Sciatic nerve (tissue), 2 donors: ENCODE results near the gene RASGEF1B. TPM values are rescaled to one million over a fixed set of nuclear protein-coding genes. Genes with fewer than 3 reads are reported as not detected.

Experiments used
- ATAC-seq: fragments of 200-7000 bp; cut with Tn5 transposase; one replicate; pipeline ENCODE4 v1.9.1; 2020; ENCODE audit warnings: mild to moderate bottlenecking, moderate library complexity
- DNase-seq: peaks from one replicate; pipeline ENCODE4 v3.0.0-alpha.2; 2020; ENCODE audit warnings: low spot score
- intact Hi-C: fragments of 100-400 bp; cut with DNase I; formaldehyde crosslinking; loops from one replicate; pipeline ENCODE4 v1.14.2; 2022
- total RNA-seq: library from RNA; stranded (reverse); fragmentation: NEBNext Ultra II Directional; extraction: Animal tissue kit (Norgen Biotek cat#: 25700); gene quantifications from one replicate; pipeline ENCODE4 v1.2.1, GENCODE V29; 2021
- donor health status: DM: no; HTN: no; CAD: no.
- donor health status: DM: no; HTN: no; CAD: no.

The RASGEF1B gene
- total RNA-seq, 1 donor from 2014 or later, result 27.0 TPM

DNA sequence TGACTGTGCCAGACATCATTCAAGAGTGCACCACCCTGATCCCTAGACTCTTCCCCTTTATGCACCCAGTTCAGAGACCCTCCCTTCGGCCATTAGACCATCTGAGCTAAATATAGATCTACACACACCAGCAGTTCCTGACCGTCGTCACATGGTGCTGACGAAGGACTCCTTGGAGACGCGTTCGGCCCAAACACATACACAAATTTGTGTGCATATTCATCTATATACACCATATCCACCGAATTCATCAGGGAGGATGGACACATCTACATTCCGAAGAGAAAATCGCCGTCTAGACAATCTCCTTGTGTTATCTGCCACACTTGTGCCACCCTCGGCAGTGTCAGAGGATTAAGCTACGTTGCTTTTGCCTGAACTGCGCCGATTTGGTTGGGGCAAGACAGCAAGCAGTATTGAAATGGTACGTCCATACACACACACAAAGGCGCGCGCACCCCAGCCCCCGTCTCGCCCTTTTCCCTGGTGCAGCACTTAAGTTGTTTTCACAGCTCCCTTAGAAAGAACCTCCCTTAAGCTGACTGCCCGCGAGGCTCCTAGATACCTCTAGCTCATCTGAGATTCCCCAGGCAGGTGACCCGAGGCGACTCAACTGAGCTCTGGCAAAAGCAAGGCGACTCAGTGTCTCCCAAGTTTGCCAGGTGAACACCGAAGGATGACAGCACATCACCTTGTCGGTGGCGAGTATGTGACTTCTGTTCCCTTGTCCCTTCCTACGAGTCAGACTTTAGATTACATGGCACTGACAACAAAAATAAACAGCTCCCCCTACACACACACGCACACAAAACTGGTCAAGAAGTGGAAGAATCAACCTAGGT lies 1.0 kb downstream of the RASGEF1B start:
- intact Hi-C loops, result no loop called here
- ATAC-seq, result peak; percentile 74

DNA sequence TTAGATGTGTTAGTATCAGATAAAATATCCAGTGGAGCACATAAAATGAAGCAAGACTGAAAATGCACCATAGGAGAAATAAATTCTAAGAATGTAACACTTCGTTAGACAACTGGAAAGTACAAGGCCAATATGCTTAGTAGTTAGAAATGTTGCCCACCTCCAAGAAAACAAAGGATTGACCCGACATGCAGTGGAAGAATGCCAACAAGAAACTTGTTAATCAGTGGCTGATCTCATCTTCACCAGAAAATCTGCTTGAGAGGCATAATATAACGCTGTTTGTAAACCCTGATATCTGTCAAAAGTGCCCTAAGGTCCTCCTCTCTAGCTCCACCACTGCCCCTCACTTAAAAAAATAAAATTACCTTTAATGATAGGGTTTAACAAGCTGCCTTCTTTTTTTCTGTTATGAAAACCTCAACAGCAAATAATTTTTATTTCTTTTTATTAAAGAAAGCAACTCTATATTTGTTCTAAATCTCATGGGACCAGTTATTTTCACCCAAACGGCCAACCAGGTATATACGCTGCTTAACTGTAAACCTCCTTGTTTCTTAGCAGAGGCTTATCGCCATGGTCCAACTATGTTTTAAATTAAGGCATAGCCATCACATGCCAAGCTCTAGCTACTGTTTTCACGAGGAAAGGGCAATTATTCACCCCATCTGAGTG lies 1.8 kb downstream of the RASGEF1B start:
- intact Hi-C loops, result no loop called here
- ATAC-seq (no peak), DNase-seq (no peak)

More for the DNA sequence above, 1.0 kb downstream of the RASGEF1B start:
- peak; percentile 67 for DNase-seq

DNA sequence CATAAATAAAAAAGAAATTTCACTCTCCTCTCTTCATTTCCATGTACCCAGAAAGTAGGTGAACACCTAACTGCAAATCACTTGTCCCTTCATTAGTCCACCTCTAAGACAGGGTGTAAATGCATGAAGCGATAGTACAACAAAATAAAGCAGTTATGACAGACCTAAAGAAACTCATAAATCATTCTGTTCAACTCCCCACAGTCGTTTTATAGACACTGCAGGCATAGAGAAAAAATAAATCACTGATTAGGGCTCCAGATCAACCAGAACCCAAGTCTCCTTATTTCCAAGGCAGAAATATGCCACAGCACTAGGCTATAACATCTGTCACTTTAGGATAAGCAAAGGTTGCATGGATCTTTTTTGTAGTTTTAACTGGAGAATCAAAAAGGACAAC lies 3.0 kb downstream of the RASGEF1B start:
- ATAC-seq, result no peak
- intact Hi-C loops, result no loop called here

GRCh38 chr4:81467672-81467964 lies 4.1 kb downstream of the RASGEF1B start:
- ATAC-seq (no peak), DNase-seq (no peak)
- intact Hi-C loops, result loop anchor here (2.0 kb wide), 1 partner anchor 379 kb away; no protein-coding TSS in a partner anchor

More for the DNA sequence above, 3.0 kb downstream of the RASGEF1B start:
- no peak for DNase-seq

GRCh38 chr4:81466841-81467671 lies 4.7 kb downstream of the RASGEF1B start:
- ATAC-seq (no peak), DNase-seq (peak; percentile 80)

DNA sequence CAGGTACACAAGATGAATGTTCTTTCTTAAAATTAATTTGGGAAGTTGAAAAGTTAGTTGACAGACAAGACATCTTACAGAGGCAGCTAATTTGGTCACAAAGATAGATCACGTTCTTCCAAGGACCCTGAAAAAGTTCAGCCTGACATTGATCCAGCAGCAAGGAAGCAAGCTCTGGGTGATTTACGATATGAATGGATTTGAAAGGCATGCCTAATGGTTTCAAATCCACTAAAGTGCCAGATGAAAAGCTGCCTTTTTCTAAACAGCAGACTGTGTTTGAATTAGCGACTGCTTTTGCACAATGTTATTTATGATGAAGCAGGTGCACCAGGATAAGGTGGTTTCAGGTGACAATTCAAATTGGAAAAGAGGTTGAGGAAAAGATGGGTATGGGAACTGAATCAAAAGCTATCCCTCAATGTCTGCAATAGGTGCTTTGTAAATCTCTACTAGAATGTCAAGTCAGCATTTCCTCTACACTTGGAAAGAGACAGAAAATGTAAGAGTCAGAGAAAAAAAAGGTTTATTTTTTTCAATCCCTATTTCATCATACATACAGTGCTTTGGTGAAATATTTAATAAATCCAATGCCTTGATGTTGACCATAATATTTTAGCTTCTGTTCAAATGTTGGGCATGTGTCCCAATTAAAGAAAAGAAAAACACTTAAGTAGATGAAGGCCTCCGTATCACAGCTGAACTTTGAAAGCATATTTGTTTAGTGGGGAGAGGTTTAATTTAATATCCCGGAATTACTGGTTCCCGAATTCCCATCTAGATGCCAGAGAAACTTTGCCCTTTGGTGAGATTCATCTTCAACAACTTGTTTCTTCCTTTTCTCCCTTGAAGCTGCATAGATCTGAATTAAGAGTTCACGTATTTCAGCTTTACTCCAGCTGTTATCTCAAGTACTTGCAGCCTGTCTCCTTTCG lies 6.0 kb downstream of the RASGEF1B start:
- intact Hi-C loops, result loop anchor here (2.0 kb wide), 1 partner anchor 381 kb away; no protein-coding TSS in a partner anchor
- ATAC-seq (no peak), DNase-seq (no peak)

More at GRCh38 chr4:81466841-81467671, 4.7 kb downstream of the RASGEF1B start:
- intact Hi-C loops, result loop anchor here (2.0 kb wide), 1 partner anchor 380 kb away; no protein-coding TSS in a partner anchor

DNA sequence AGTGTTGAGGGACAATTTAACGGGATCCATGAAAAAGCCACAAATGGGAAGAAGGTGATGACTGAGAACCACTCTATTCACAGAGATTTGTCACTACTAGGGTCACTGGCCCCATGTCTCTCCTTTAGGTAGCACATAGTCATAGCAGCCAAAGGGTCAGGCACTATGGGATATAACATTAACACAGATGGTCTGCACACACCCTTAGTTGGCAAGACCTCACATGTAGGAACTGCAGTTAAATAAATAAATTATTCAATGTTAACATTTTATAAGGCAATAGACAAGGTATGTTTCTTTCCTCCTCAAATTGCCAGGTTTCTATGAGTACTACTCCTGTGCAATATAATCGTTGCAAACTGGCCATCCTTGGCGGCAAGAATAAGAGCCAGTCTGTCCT lies 10.9 kb downstream of the RASGEF1B start:
- intact Hi-C loops, result no loop called here
- ATAC-seq, result no peak
- no peak for DNase-seq

DNA sequence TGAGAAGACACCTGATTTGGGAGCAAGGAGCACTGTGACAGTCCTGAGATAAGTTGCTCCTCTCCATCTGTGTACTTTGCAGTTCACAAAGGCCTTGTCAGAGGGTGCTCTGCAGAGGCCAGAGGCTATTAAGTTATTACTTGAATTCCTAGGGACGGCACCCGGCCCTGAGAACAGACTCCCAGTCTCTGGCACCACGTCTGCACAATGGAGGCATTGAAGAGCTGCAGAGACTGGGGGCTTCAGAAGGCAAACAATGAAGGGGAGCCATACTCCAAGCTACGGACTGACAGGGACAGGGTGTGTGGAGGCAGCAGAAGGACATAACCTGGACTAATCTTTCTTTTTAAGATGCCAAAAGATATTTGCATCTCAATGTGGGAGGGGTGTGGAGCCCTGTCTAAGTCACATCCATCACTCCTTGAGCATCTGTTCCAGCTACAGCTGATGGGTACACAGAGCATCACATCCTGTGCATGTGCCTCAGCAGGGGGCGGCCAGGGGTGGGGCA lies 11.5 kb downstream of the RASGEF1B start:
- ATAC-seq (no peak), DNase-seq (no peak)
- intact Hi-C loops, result no loop called here

GRCh38 chr4:81459228-81459627 lies 12.5 kb downstream of the RASGEF1B start:
- ATAC-seq (no peak), DNase-seq (no peak)
- intact Hi-C loops, result no loop called here

DNA sequence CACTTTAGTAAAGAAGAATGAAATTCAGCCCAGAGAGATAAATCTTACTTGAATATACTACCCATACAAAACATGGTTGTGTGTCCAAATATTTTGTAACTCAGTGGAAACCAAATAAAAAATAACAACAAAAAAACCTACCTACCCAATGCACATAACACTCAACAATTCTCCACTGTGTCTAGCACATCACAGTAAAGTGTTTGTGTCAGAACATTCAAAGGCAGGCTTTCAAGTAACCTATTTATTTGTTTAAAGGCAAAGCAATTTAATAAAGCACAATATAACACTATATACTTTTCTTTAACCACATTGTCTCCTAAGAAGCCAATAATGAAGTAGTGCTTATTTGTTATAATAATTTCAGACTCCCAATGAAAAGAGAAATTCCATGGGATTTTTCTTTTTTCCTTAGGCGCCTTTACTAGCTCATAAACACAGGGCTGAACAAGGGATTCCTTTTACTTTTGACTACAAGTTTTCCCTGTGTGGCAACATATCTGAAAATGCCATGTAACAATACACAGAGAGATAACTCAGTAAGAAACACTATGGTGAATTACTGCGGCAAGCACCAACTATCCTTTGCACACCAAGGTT lies 13.7 kb downstream of the RASGEF1B start:
- no peak for ATAC-seq
- intact Hi-C loops, result no loop called here
- no peak for DNase-seq

- intact Hi-C loops, result no loop called here
- DNase-seq (no peak), ATAC-seq (no peak)
Observed at GRCh38 chr4:81457345-81457744, 14.4 kb downstream of the RASGEF1B start.

DNA sequence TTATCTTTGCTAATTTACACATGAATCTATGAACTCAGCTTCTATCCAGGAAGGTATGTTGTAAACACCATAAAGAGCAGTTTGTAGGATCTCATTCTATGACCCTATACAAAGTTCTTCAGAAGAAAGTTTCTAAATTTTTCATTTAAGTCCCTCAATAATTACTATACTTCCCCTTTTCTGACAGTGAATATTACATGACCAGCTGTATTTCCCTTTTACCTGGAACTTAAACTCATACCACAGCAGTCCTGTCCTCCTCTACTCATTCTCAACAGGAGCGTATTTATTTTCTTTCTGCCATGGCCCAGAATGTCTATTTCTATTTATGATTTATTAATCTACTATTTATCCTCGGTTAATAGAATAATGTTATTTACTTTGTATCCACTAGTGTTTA lies 15.8 kb downstream of the RASGEF1B start:
- DNase-seq (no peak), ATAC-seq (no peak)
- intact Hi-C loops, result no loop called here

- ATAC-seq (no peak), DNase-seq (no peak)
- intact Hi-C loops, result no loop called here
Observed at GRCh38 chr4:81454948-81455347, 16.8 kb downstream of the RASGEF1B start.

DNA sequence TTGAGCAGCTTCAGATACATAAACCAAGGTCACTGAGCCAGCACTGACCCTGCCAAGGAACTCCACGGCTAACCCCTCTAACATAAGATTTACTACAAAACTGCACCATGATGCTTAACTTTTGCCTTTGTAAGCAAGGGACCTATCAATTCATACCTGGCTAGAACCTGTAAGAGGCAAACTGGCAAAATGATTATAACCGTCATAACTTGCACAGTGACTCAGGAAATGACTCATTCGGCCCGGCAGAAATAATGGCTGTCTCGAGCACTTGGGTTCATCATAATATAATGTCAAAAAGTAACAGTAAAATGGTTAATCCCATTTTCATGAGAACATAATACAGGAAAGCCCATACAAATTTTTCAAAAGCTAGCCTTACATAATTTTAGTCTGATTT lies 17.2 kb downstream of the RASGEF1B start:
- DNase-seq, result no peak
- no peak for ATAC-seq
- intact Hi-C loops, result no loop called here

DNA sequence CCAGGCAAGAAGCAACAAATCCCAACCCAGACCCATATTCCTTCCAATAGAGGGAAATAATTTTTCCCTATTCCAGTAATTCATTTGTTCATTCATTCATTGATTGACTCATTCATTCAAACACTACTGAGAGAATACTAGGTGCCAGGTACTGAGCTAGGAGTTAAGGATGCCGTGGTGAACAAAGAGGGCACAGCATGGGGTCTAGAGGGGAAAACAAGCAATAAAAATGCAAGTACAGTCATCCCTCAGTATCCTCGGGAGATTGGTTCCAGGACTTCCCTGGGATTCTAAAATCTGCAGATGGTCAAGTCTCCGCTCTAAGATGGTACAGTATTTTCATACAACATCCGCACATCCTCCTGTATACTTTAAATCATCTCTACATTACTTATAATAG lies 18.7 kb downstream of the RASGEF1B start:
- ATAC-seq, result no peak
- intact Hi-C loops, result no loop called here
- no peak for DNase-seq

DNA sequence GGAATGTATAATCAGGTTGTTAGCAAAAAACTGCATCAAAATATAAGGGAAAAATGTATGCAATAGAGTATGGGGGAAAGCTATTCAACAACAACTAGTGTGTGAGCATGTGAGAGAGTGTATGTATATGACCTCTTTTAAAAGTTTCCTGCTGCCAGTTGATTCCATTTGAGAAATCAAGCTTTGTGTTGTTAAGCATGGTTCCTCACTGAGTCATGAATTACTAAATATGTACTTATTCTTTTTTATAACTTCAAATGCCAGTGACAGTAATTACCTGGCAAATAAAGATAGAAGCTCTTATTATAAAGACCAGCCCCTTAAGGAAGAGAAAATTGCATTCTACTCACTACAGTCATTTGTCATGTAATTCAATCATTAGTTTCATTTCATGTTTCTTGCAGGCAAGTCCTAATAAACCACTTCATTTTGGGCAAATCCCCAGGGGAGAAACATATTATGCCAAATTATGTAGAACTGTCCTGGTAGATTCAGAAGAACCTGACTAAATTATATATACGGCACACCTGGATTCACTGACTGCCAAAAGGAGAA lies 19.2 kb downstream of the RASGEF1B start:
- intact Hi-C loops, result no loop called here
- ATAC-seq (no peak), DNase-seq (no peak)

DNA sequence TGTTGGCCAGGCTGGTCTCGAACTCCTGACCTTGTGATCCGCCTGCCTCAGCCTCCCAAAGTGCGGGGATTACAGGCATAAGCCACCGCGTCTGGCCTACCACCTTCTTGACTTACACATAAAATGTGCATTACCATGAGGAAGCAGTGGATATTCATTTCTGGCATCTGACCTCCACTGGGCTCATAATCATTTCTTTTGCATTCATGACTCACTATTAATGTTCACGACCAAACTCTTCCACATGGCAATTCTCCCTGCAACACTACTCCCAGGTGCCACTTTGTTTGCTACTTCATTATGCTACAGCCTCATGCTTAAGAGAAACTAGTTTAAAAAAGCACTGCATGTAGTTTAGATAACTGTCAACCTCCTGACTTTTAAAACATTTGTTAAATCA lies 22.7 kb downstream of the RASGEF1B start:
- intact Hi-C loops, result no loop called here
- no peak for DNase-seq
- ATAC-seq, result no peak
